ENCODE measurements around the gene ACAP3. TPM values are rescaled to one million over a fixed set of nuclear protein-coding genes. Genes with fewer than 3 reads are reported as not detected.

ACAP3 gene
- total and polyA plus RNA-seq, 2 donors (not counting 3 experiments of a cell fraction or from before 2014, with no cell fraction given) = 27.8 to 39.0 TPM

DNA sequence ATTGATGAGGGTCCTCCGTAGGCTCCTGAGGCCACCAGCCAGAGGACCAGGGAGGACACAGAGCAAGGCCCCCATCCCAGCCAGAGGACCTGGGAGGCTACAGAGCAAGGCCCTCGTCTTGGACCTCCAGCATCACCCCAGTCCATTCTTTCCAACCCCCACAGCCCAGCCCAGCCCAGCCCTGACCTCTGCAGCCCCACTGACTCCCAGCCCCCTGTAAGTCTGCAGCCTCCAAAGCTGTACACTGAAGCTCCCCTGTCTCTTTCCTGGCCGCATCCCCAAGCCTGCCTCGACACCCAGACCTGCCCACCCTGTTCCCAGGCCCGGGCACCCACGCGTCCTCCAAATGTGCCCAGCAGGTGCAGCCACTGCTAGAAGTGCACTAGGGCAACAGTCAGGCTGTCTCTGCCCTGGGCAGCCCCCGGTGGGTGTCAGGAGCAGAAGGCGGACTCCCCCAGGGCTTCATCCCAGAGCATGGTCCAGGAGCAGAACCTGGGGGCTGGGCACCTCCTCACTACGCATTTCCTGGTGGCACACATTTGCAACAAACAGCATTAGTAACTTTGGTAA lies 39.4 kb upstream of the ACAP3 start:
- BruUV-seq (replicated peaks) = no TSS peak
- CTCF ChIA-PET = interaction anchor here (1.0 to 2.0 kb wide), 5 partner anchors 11 to 224 kb away, joined by 3 to 6 read pairs (median 4); no protein-coding TSS in a partner anchor
- Histone ChIP-seq H2AFZ (ENCODE audit: low read depth, low read length) (no peak overlapping the region), H3K27ac (ENCODE audit: insufficient read depth, low read depth, low read length) (no peak overlapping the region), H3K79me2 (ENCODE audit: control insufficient read depth, insufficient read depth, low read length) (peaks cover 33% of the 10 kb centered on the region), H4K20me1 (replicated peaks; ENCODE audit: control insufficient read depth, extremely low read depth, insufficient read depth, low read length) (no peaks in the 10 kb centered on the region), H3K4me1 (ENCODE audit: control insufficient read depth, extremely low read depth, insufficient read depth, low read length) (peaks cover 10% of the 10 kb centered on the region), H3K27me3 (ENCODE audit: control insufficient read depth in 2 of 2, insufficient read depth in 2 of 2, low read length in 2 of 2) (no peaks in the 10 kb centered on the region), H3K9me1 (replicated peaks; ENCODE audit: control insufficient read depth, extremely low read depth, insufficient read depth, low read length) (no peaks in the 10 kb centered on the region), H3K4me2 (ENCODE audit: insufficient read depth, low read length) (peak overlapping the region; percentile 78), H3K9me3 (replicated peaks; ENCODE audit: control insufficient read depth, insufficient read depth, low read length) (no peaks in the 10 kb centered on the region), H3K9ac (replicated peaks; ENCODE audit: extremely low read depth, insufficient read depth, low read length) (no peak overlapping the region), H3K4me3 (replicated peaks in 1 of 3; ENCODE audit: insufficient read depth in 1 of 3, low read depth in 1 of 3, low read length in 3 of 3) (no peak overlapping the region), H3K36me3 (ENCODE audit: control insufficient read depth in 2 of 2, extremely low read depth in 1 of 2, insufficient read depth in 2 of 2, low read length in 2 of 2) (no peaks in the 10 kb centered on the region)
- POLR2A ChIA-PET = no interaction called here
- intact Hi-C loops (cut with micrococcal nuclease) = no loop called here
- no peak for TF ChIP-seq POLR2AphosphoS5 (IDR thresholded peaks at IDR 0.05; ENCODE audit: insufficient read depth, low read depth, low read length)
- TF ChIP-seq, protein P1, sequence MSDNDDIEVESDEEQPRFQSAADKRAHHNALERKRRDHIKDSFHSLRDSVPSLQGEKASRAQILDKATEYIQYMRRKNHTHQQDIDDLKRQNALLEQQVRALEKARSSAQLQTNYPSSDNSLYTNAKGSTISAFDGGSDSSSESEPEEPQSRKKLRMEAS (IDR thresholded peaks at IDR 0.05; ENCODE audit: insufficient read depth, insufficient read length) = no peak
- TF ChIP-seq POLR2A (IDR thresholded peaks at IDR 0.05; ENCODE audit: low read depth, low read length) = no peak
- no peak for TF ChIP-seq GATA2 (IDR thresholded peaks at IDR 0.05; ENCODE audit: insufficient read depth, insufficient read length, low read depth, low read length)
- TF ChIP-seq EZH2 (IDR thresholded peaks at IDR 0.05; ENCODE audit: borderline replicate concordance, low read depth, low read length, severe bottlenecking) = no peak
- TF ChIP-seq MYC (IDR thresholded peaks at IDR 0.05; ENCODE audit: low read depth, low read length) = no peak
- TF ChIP-seq, protein P2, sequence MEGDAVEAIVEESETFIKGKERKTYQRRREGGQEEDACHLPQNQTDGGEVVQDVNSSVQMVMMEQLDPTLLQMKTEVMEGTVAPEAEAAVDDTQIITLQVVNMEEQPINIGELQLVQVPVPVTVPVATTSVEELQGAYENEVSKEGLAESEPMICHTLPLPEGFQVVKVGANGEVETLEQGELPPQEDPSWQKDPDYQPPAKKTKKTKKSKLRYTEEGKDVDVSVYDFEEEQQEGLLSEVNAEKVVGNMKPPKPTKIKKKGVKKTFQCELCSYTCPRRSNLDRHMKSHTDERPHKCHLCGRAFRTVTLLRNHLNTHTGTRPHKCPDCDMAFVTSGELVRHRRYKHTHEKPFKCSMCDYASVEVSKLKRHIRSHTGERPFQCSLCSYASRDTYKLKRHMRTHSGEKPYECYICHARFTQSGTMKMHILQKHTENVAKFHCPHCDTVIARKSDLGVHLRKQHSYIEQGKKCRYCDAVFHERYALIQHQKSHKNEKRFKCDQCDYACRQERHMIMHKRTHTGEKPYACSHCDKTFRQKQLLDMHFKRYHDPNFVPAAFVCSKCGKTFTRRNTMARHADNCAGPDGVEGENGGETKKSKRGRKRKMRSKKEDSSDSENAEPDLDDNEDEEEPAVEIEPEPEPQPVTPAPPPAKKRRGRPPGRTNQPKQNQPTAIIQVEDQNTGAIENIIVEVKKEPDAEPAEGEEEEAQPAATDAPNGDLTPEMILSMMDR (IDR thresholded peaks at IDR 0.05; ENCODE audit: extremely low read depth in 1 of 2, insufficient read depth in 1 of 2, low read depth in 1 of 2, low read length in 2 of 2) = no peak
- no peak for TF ChIP-seq FOS (IDR thresholded peaks at IDR 0.05; ENCODE audit: borderline replicate concordance, insufficient read depth, low read length)
- no peak for TF ChIP-seq JUN (IDR thresholded peaks at IDR 0.05; ENCODE audit: borderline replicate concordance, insufficient read depth, insufficient read length, low read depth)
- DNase-seq (ENCODE audit: low read depth, low spot score) (no peak), FAIRE-seq (no peak)
- dilution Hi-C loops (cut with MboI; ENCODE audit: extremely low pct_ligation_motif_present, low sequenced_read_pairs) = no loop called here

Measured in endothelial cell of umbilical vein (primary cell).